Head of caudate nucleus (tissue), 42 donors: ENCODE results near the gene LRIT2.

Experiments
- DNase-seq, 42 donors: peaks; one replicate each; pipeline versions ENCODE4 v3.0.0 to v3.0.0-alpha.2; 2020 to 2021; ENCODE audit warnings: mixed read lengths in 7 of 42
- intact Hi-C: fragments of 100-400 bp; cut with DNase I; formaldehyde crosslinking; loops from one replicate; pipeline ENCODE4 v1.15.0; 2022

Gene LRIT2

DNA sequence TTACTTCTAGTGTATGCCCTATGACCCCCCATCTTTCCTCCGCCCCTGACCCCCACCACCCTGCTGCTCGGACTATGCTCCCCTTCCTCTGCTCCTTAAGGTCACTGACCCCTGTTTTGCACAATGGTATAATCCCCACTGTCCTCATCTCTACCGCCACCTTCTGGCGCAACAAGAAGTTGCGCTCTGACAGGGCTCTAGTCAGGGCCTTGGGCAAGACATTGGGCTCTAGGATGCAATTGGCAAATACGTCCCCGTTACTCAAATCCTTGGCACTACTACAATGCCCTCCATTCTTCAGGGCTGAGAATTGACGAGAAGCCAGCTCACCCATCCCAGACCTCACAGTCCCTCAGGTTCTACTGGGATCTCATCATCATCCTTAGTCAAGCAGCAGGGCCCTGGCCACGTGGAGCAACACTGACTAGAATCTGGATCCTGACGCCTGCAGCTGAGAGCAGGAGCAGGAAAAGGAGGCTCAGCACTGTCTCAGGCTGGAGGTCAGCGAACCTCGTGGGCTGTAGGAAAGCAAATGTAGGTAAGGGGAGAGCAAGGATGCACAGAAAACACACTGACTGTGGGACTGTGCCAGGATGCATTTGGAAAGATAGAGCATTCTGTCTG is 10.6 kb downstream of the LRIT2 start:
- intact Hi-C loops, result no loop called here
- DNase-seq, result peak in 27 of 42 donors; percentile 32 to 76 (median 50)

DNA sequence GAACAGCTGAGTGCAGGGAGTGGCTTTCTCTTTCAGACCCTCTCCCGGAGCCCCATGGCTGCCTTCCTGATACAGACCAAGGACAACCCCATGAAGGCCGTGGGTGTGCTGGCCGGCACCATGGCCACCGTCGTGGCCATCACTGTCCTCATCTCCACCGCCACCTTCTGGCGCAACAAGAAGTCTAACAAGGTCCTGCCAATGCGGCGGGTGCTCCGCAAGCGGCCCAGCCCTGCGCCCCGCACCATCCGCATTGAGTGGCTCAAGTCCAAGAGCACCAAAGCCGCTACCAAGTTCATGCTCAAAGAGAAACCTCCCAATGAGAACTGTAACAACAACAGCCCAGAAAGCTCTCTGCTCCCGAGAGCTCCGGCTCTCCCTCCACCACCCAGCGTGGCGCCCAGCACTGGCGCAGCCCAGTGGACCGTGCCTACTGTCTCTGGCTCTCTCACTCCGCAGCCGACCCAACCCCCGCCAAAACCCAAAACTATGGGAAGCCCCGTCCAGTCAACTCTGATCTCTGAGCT is 11.2 kb downstream of the LRIT2 start:
- DNase-seq, result no peak
- intact Hi-C loops, result no loop called here

DNA sequence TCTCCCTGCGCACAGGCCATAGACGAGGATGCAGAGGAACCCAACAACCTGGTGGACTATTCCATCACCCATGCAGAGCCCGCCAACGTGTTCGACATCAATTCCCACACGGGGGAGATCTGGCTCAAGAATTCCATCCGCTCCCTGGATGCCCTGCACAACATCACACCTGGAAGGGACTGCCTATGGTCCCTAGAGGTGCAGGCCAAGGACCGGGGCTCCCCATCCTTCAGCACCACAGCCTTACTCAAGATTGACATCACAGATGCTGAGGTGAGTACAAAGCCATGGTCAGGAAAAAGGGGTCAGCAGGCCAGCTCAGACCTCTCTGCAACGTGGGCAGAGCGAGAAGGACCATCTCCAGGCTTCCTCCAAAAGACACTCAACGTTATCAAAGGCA is 12.3 kb downstream of the LRIT2 start:
- no peak for DNase-seq
- intact Hi-C loops, result no loop called here

DNA sequence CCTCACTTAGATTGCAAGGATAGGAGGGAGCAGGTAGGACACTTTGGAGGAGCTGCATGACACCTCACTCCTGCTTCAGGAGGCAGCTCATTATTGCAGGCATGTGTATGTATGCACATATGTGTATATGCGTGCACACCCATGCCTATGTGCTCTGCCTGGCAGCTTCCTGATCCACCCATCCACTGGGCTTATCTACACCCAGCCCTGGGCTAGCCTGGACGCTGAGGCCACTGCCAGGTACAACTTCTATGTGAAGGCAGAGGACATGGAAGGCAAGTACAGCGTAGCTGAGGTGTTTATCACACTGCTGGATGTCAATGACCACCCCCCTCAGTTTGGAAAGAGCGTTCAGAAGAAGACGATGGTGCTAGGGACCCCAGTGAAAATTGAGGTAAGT is 13.3 kb downstream of the LRIT2 start:
- intact Hi-C loops, result no loop called here
- DNase-seq, result no peak

DNA sequence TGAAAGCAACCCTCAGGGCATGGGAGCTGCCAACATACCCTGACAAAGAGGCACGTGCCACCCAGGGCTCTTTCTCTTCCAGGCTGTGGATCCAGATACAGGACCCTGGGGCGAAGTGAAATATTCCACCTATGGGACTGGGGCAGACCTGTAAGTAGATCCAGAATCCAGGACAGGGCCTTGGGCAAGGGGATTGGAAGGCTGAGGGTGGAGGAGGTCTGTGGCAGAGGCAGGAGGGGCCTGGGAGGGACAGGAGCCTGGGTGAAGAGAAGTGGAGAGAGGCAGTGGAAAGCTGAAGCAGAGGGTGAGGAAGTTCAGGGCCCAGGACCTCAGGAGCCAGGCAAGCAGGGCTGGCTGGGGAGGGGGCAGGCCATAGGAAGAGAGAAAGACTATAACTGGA is 13.8 kb downstream of the LRIT2 start:
- DNase-seq, result no peak
- intact Hi-C loops, result no loop called here

DNA sequence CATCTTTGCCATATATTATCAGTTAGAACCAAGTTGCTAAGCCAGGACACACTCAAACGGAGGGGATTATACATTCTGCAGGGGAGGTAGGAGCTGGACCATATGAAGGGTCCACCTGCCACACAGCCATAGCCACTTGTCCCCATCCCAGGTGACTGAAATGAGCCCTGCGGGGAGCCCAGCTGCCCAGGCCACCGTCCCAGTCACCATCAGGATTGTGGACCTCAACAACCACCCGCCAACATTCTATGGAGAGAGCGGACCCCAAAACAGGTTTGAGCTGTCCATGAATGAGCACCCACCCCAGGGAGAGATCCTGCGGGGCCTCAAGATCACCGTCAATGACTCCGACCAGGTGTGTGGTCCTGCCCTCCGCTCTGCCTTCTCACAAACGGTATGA is 17.3 kb downstream of the LRIT2 start:
- intact Hi-C loops, result no loop called here
- DNase-seq, result no peak

DNA sequence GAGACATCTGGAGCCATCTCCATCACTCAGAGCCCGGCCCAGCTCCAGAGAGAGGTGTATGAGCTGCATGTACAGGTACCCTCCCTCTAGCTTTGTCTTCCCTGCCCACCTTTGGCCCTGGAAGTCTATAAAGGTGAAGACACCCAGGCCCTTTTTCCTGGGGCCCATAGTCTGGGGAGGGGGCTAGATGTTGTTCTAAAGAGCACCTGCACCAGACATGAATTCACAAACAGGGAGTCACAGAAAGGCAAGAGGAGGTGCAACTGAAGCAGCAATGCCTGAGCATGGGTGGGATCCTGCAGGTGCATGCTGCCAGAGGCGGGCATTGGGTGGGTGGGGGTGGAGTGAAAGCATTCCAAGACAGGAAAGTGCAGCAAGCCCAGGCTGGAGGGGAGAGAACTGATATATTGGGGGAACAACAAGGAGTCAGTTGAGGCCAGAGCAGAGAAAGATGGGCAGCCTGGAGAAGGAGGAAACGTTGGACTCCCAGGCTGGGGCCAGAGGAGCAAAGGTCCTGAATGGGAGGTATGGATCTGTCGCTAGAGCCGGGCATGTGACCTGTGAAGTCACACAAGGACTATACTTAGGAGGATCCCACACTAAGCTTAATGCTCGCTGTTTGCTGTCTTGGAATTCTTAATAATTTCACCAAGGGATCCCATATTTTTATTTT is 19.4 kb downstream of the LRIT2 start:
- no peak for DNase-seq
- intact Hi-C loops, result loop anchor here (2.0 kb wide), 1 partner anchor 67 kb away; the partner anchor contains the start of gene GHITM

DNA sequence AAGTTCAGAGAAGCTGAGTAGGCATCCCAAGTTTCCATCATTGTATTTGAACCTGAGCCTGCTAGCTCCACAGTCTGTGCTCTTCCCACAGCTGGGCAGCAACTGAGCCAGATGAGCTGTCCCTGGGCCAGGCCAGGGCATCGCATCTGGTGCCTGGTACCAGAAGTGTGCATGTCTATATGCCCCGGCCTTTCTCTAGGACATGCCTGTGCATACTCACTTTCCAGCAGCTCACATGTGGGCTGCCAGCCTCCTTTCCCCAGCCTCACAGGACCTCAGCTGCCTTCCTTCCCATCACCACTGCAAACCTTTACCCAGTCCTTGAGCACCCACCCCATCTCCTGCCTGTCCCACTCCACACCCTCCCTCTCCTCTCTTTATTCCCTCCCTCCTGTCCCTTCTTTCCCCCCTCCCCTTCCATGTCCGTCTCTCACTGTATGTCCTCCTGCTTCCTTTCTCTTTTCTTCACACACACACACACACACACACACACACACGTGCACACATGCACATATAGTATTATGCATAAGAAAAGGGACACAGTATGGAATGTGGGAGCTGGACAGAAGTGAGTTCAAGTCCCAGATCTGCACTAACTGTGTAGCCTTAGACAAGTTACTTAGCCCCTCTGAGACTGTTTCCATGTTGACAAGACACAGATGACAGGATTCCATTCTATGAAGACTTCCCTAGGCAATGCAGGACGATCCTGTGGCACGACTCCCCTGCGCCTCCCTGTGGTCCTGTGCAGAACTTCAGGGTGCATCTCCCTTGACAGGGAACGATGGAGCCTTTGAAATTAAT is 20.1 kb downstream of the LRIT2 start:
- peak; percentile 60 to 93 (median 83) for DNase-seq
- intact Hi-C loops, result loop anchor here (2.0 kb wide), 1 partner anchor 66 kb away; the partner anchor contains the start of gene GHITM

DNA sequence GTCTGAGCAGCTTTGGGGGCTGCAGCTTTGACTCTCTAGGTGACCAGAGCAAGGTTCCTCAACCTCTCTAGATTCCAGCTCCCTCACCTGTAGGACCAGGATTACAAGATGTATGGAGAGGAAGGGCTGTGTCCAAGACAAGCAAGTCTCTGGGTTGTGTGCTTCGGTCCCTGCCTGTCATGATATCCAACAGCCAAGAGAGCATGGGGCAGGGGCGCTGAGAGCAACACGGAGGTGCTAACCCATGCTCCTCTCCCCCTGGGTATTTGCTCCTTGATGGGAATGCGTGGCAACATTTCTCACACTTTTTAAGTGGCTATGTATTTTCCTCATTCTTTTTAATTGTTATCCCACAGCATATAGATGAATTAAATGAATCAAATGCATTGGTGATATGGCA is 20.7 kb downstream of the LRIT2 start:
- intact Hi-C loops, result loop anchor here (2.0 kb wide), 1 partner anchor 66 kb away; the partner anchor contains the start of gene GHITM
- DNase-seq, result no peak

DNA sequence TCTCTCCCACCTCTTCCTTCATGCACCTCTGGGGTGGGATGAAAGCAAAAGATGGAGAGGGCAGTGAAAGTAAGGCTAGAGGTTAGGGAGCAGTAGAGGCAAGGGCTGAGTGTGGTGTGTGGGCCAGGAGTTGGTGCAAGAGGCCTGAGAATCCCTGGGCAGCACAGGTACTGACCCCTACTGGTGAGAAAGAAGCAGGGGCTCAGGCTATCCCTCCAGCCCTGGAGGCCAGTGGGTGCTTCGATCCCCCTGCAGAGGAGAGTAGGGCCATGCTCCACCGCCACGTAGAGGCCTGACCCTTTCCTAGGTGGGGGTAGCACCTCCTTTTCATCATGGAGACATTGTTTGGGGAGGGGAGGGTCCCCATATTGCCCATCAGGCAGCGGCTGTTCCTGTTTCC is 21.2 kb downstream of the LRIT2 start:
- intact Hi-C loops, result loop anchor here (2.0 kb wide), 1 partner anchor 65 kb away; the partner anchor contains the start of gene GHITM

DNA sequence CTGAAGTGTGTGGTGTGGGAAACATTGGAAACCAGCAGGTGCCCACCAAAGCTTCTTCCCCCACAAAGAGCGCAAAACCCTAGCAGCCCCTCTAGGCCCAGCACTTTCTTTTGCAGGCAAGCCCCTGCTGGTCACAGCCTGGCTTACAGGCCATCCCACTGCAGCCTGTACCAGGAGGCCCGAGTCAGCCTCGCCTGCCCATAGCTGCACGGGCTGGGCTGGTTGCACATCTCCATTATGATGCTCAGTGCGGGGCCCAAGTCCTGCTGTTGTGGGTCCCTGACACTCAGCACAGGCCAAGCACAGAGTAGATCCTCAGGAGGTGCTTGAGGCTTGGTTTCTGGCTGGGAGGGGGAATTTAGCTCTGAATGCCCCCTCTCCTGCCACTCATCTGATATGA is 23.0 kb downstream of the LRIT2 start:
- DNase-seq, result no peak
- intact Hi-C loops, result no loop called here

More for the DNA sequence above, 21.2 kb downstream of the LRIT2 start:
- DNase-seq, result no peak

DNA sequence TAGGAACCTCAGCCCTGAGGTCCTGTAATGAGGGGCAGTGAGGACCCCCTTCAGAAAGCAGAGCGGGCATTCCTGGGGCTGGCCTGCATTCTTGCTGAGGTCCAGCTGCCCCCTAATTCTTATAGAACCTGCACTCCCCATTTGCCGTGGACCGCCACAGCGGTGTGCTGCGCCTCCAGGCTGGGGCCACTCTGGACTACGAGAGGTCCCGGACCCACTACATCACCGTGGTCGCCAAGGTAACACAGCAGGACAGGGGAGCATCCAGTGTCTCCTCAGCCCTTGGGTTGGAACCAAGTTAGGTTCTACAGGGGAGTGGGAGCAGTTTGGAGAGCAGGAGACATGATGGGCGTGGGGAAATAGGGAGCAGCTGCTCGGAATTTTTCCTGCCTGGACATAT is 23.7 kb downstream of the LRIT2 start:
- intact Hi-C loops, result no loop called here
- no peak for DNase-seq

DNA sequence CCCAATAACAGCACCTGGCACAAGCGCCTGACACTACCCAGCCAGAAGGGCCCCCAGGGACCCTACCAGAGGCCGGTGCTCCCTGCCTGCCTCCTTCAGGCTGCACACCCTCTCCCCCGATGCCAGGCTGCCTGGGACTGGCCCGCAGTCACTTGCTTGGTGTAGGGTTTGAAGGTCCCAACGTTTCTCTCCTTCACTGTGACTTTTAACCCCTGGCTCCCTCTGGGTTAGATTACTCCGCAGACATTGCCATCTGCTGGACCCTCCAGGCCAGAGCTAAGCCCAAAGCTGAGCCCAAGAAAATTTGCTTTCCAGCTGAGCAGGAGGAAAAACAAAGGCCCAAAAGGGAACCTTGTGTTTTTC is 24.1 kb downstream of the LRIT2 start:
- no peak for DNase-seq
- intact Hi-C loops, result no loop called here

DNA sequence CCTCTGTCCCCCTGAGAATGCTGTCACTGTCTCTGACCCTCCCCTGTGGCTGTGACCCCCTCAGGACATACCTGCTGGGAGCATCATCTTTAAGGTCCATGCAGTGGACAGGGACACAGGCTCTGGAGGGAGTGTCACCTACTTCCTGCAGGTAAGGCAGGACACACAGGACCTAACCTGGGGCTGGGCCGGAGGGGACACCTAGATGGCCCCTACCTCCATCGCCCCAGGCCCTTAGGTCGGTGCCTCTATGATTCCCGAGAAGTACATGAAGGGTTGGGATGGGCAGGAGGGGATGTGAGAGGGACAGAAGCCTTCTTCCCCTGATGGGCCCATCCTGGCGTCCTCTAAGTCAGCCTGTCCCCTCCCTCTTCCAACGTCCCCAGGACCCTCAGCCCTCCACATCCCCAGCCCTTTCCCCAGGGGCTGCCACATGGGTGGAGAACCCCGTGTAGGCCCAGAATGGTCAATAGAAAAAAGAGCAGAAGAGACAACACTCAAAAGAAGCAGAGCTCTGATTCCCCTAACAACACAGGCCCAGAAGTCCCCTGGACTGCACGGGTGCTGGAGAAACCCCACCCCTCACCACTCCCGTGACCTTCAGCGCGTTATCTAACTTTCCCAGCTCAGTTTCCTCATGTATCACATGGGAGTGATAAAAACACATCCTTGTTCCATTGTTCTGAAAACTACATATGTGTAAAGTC is 24.7 kb downstream of the LRIT2 start:
- DNase-seq, result no peak
- intact Hi-C loops, result no loop called here

DNA sequence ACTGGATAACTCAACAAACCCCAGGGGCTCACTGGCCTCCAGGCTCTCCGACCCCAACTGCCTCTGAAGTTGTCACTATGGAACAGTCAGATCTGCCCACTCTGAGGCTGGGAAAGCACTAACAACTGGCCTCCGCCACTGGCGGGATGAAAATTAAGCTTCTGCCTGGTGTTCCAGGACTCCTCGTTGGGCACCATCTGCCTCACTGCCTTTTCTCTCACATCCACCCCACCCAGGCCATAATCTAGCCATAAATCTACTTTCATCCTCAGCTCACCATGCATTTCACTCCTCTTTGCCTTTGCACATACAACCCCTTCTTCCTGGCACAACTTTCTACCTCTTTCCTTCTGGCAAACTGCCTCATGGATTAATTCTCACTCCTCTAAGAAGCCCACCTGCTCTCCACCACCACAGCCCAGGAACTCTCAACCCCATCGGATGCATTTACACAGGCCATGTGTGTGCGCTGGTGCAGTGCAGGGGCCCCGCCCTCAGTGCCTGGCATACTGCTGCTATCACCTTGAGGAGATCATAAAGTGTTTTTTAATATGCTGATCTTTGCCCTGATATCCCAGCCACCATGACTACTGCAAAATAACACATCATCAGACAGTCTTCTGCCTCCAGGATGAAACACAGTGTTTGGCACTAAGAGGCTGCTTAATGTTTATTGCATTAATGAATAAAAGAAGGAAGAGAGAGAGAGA is 27.0 kb downstream of the LRIT2 start:
- intact Hi-C loops, result no loop called here
- DNase-seq, result no peak

DNA sequence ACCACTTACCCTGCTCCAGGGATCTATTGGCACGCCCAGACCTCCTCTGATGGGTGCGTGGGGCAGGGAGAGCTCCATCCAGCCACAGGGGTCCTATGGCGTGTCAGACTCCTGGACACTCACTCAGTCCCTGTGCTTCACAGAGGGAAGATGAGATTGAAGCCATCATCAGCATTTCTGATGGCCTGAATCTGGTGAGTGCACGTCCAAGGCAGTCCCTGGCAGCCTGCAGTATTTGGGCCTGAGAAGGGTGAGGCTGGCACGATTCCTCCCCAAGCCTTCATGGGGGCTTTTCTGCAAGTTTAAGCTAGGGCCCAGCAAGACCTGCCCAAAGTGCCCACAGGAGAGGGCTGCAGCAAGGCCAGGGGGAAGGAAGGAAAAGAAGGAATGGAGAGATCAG is 27.7 kb downstream of the LRIT2 start:
- no peak for DNase-seq

DNA sequence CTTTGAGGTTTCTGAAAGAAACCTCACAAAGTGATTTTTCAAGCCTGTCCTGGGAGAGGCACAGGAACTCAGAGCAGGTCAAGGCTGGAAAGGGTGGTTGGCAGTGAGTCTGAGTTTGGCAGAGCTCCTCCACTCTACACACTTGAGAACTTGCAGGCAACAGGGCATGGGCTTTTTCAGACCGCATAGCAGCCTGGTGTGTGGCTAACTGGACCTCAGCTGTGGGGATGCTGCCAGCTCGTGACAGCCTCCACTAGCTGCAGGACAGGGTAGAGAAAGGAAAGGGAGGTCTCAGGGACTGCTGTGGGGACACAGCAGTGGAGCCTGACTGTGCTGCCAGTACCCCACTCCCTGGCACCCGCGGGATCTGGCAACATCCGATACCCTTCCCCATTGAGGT is 28.4 kb downstream of the LRIT2 start:
- intact Hi-C loops, result no loop called here

More for the DNA sequence above, 27.7 kb downstream of the LRIT2 start:
- intact Hi-C loops, result no loop called here

DNA sequence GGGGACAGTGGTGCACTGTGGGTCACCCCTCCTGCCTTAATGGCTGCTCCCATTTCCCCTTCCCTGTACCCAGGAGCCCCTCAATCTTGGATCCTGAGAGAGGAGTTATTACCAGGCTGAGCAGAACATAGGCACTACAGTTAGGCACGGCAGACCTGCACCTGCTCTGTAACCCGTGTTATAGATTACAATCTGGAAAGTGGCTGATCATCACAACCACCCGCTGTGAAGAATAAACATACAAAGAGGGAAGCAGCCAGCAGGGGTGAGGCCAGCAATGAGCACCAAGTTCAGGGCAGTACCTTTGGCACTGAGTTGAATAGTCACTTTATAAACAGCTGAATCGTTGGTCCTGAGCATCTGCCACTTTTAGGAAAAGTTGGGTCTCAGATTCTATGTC is 29.3 kb downstream of the LRIT2 start:
- intact Hi-C loops, result no loop called here
- DNase-seq, result no peak

More for the DNA sequence above, 28.4 kb downstream of the LRIT2 start:
- peak in 9 of 42 donors; percentile 10 to 43 (median 31) for DNase-seq
